HepG2 (cell line): ENCODE results near the gene THRSP. TPM values are rescaled to one million over a fixed set of nuclear protein-coding genes. Genes with fewer than 3 reads are reported as not detected.
A peak's percentile ranks its signal among the peaks of the same experiment; 100 is the strongest.

ENCODE experiments used
- ERF ChIP-seq: IDR thresholded peaks from 2 replicates; pipeline ENCODE4 v1.6.1; 2018; ENCODE audit warnings: missing biosample characterization, missing genetic modification reagents
- GATAD2A ChIP-seq: IDR thresholded peaks from 2 replicates; pipeline ENCODE4 v1.6.1; 2016
- HNF4G ChIP-seq, 2 experiments: sonication (generic) in 1 of 2; formaldehyde crosslinking in 1 of 2; IDR thresholded peaks; 2 replicates each; pipeline versions ENCODE4 v1.4.0 to v1.6.1; 2011 to 2020; ENCODE audit warnings: borderline replicate concordance in 2 of 2, low read depth in 2 of 2, mild to moderate bottlenecking in 2 of 2, low read length in 1 of 2, missing genetic modification reagents in 1 of 2, moderate library complexity in 1 of 2
- KLF15 ChIP-seq: sonication (generic); formaldehyde crosslinking; IDR thresholded peaks from 2 replicates; pipeline ENCODE4 v1.8.1; 2023; ENCODE audit warnings: borderline replicate concordance, mild to moderate bottlenecking, inconsistent platforms, missing genetic modification reagents, mixed read lengths
- POLR2A ChIP-seq, 2 experiments: IDR thresholded peaks; 2 replicates each; pipeline ENCODE4 v1.6.1; 2011; ENCODE audit warnings: low read depth in 2 of 2, low read length in 2 of 2, mild to moderate bottlenecking in 1 of 2, moderate library complexity in 1 of 2; ENCODE audit not compliant: insufficient read depth in 1 of 2
- SALL1 ChIP-seq: sonication (generic); formaldehyde crosslinking; IDR thresholded peaks from 2 replicates; pipeline ENCODE4 v1.8.0; 2022; ENCODE audit warnings: mild to moderate bottlenecking, missing genetic modification reagents
- SAP130 ChIP-seq: IDR thresholded peaks from 2 replicates; pipeline ENCODE4 v1.6.1; 2016; ENCODE audit warnings: low read depth
- SNAPC2 ChIP-seq: sonication (generic); formaldehyde crosslinking; IDR thresholded peaks from 2 replicates; pipeline ENCODE4 v1.8.1; 2022; ENCODE audit warnings: mild to moderate bottlenecking, missing genetic modification reagents
- SOX13 ChIP-seq, 3 experiments: fragments of 450-650 bp in 1 of 3; sonication (generic) in 1 of 3; formaldehyde crosslinking in 1 of 3; IDR thresholded peaks in 2 of 3; conservative IDR thresholded peaks in 1 of 3; 2 replicates each; pipeline versions ENCODE4 v1.5.0 to v1.6.1; 2016 to 2020; ENCODE audit warnings: antibody characterized with exemption in 1 of 3, mild to moderate bottlenecking in 1 of 3, missing compliant biosample characterization in 1 of 3, missing genetic modification reagents in 1 of 3, moderate library complexity in 1 of 3
- ZNF296 ChIP-seq: sonication (generic); formaldehyde crosslinking; conservative IDR thresholded peaks from 2 replicates; pipeline ENCODE4 v1.5.0; 2020; ENCODE audit warnings: mild to moderate bottlenecking, missing genetic modification reagents
- ZNF33A ChIP-seq: sonication (generic); formaldehyde crosslinking; IDR thresholded peaks from 2 replicates; pipeline ENCODE4 v1.5.1; 2020; ENCODE audit warnings: missing genetic modification reagents, mild to moderate bottlenecking, moderate library complexity, borderline replicate concordance
- ZNF614 ChIP-seq: IDR thresholded peaks from 2 replicates; pipeline ENCODE4 v1.6.1; 2018; ENCODE audit warnings: missing biosample characterization, missing genetic modification reagents, inconsistent platforms, borderline replicate concordance
- polyA plus RNA-seq, 8 experiments: library from polyadenylated mRNA; depleted of rRNA in 3 of 8; stranded (reverse) in 7 of 8; unstranded in 1 of 8; fragments of >200 nt; fragmentation: Illumina TruSeq in 4 of 8; extraction: Trizol in 4 of 8; gene quantifications; 2 replicates each; pipeline versions ENCODE4 v1.2.1 to v1.2.3, GENCODE V29; 2011 to 2016; ENCODE audit warnings: low read depth in 4 of 8, missing spikeins in 1 of 8, mixed read lengths in 1 of 8; ENCODE audit not compliant: insufficient read depth in 1 of 8
- total RNA-seq, 5 experiments: library from RNA; depleted of rRNA; stranded (reverse); fragments of >200 nt; fragmentation: Illumina TruSeq; extraction: Trizol; gene quantifications; 2 replicates each; pipeline ENCODE4 v1.2.3, GENCODE V29; 2016; ENCODE audit warnings: low read depth in 1 of 5
- TF ChIP-seq, protein P1 (sequence below): IDR thresholded peaks from 2 replicates; pipeline ENCODE4 v1.6.1; 2018; ENCODE audit warnings: missing genetic modification reagents, mild to moderate bottlenecking, missing compliant biosample characterization
- TF ChIP-seq, protein P2 (sequence below): sonication (generic); formaldehyde crosslinking; IDR thresholded peaks from 2 replicates; pipeline ENCODE4 v1.8.0; 2022; ENCODE audit warnings: mild to moderate bottlenecking, missing genetic modification reagents
- TF ChIP-seq, protein P3 (sequence below): sonication (generic); formaldehyde crosslinking; IDR thresholded peaks from 2 replicates; pipeline ENCODE4 v1.5.0; 2020; ENCODE audit warnings: mild to moderate bottlenecking, missing genetic modification reagents, borderline replicate concordance
- TF ChIP-seq, protein P4 (sequence below): sonication (generic); formaldehyde crosslinking; IDR thresholded peaks from 2 replicates; pipeline ENCODE4 v1.8.1; 2023; ENCODE audit warnings: mild to moderate bottlenecking, moderate library complexity, missing genetic modification reagents
- TF ChIP-seq, protein P5 (sequence below): sonication (generic); formaldehyde crosslinking; IDR thresholded peaks from 2 replicates; pipeline ENCODE4 v1.5.0; 2020; ENCODE audit warnings: mild to moderate bottlenecking, missing genetic modification reagents, borderline replicate concordance

Gene THRSP
- total and polyA plus RNA-seq, 2 of the 13 experiments (the other 11 are each of a cell fraction or from before 2014, with no cell fraction given), result 0.13 to 0.58 TPM

DNA sequence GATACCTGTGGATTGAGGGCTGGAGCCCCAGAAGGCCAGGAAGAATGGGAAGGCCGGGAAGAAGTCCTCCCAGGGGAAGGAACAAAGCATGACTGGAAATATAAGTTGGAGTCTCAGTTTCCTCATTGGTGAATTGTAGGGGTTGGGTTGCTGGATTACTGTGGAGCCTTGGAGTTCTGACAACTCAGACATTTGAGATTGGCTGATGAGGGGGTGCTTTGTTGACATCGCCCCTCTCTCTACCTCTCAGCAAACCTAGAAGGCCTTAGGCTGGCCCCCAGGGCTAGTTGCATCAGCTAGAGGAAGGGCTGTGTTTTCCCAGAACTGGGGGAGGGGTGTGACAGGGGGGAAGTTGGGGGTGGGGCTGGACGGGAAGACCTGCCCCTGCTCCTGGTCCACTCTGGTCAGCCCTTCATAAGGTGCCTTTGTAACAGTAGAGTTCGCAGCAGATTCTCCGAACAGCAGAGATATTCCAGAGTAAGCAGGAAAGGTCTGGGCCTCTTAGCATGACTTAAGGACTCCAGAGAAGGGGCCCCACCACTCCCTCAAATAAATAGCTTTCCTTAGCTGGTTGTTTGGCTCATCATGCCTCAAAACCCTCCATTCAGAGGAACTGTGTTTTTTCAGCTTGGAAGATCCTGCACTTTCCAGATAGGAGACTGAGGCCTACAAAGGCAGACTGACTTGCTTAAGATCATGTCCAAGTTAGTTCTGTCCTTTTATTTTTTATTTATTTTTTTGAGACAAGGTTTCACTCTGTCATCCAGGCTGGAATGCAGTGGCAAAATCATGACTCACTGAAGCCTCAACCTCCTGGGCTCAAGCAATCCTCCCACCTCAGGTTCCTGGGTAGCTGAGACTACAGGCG is 12.5 kb upstream of the THRSP start (continued):
- TF ChIP-seq, protein P1, sequence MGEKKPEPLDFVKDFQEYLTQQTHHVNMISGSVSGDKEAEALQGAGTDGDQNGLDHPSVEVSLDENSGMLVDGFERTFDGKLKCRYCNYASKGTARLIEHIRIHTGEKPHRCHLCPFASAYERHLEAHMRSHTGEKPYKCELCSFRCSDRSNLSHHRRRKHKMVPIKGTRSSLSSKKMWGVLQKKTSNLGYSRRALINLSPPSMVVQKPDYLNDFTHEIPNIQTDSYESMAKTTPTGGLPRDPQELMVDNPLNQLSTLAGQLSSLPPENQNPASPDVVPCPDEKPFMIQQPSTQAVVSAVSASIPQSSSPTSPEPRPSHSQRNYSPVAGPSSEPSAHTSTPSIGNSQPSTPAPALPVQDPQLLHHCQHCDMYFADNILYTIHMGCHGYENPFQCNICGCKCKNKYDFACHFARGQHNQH (CRISPR knock-in tag), result peak; percentile 46; the same call in 1 of the 2 replicates
- 0 out of 2 replicates have a peak, but pooled peaks have one; percentile 41 for TF ChIP-seq ERF (CRISPR knock-in tag)
- peak; percentile 82 for TF ChIP-seq GATAD2A (CRISPR knock-in tag)
- TF ChIP-seq POLR2A (IDR thresholded peaks at IDR 0.05; ENCODE audit: insufficient read depth in 1 of 2, low read depth in 2 of 2, low read length in 2 of 2), result peak in 1 of 2 experiments; percentile 68; a peak in 2 of 4 replicates
- TF ChIP-seq, protein P2, sequence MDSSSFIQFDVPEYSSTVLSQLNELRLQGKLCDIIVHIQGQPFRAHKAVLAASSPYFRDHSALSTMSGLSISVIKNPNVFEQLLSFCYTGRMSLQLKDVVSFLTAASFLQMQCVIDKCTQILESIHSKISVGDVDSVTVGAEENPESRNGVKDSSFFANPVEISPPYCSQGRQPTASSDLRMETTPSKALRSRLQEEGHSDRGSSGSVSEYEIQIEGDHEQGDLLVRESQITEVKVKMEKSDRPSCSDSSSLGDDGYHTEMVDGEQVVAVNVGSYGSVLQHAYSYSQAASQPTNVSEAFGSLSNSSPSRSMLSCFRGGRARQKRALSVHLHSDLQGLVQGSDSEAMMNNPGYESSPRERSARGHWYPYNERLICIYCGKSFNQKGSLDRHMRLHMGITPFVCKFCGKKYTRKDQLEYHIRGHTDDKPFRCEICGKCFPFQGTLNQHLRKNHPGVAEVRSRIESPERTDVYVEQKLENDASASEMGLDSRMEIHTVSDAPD (CRISPR knock-in tag), result no peak
- TF ChIP-seq, protein P3, sequence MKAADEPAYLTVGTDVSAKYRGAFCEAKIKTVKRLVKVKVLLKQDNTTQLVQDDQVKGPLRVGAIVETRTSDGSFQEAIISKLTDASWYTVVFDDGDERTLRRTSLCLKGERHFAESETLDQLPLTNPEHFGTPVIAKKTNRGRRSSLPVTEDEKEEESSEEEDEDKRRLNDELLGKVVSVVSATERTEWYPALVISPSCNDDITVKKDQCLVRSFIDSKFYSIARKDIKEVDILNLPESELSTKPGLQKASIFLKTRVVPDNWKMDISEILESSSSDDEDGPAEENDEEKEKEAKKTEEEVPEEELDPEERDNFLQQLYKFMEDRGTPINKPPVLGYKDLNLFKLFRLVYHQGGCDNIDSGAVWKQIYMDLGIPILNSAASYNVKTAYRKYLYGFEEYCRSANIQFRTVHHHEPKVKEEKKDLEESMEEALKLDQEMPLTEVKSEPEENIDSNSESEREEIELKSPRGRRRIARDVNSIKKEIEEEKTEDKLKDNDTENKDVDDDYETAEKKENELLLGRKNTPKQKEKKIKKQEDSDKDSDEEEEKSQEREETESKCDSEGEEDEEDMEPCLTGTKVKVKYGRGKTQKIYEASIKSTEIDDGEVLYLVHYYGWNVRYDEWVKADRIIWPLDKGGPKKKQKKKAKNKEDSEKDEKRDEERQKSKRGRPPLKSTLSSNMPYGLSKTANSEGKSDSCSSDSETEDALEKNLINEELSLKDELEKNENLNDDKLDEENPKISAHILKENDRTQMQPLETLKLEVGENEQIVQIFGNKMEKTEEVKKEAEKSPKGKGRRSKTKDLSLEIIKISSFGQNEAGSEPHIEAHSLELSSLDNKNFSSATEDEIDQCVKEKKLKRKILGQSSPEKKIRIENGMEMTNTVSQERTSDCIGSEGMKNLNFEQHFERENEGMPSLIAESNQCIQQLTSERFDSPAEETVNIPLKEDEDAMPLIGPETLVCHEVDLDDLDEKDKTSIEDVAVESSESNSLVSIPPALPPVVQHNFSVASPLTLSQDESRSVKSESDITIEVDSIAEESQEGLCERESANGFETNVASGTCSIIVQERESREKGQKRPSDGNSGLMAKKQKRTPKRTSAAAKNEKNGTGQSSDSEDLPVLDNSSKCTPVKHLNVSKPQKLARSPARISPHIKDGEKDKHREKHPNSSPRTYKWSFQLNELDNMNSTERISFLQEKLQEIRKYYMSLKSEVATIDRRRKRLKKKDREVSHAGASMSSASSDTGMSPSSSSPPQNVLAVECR (CRISPR knock-in tag), result peak; percentile 21; the same call in 1 of the 2 replicates
- TF ChIP-seq ZNF296, result no peak
- TF ChIP-seq ZNF33A (CRISPR knock-in tag), result no peak
- TF ChIP-seq SNAPC2, result no peak
- TF ChIP-seq SOX13 (IDR thresholded peaks at IDR 0.05), result no peak
- peak in 1 of 2 experiments; percentile 66; a peak in 2 of 4 replicates for TF ChIP-seq SOX13 (CRISPR knock-in tag; conservative IDR thresholded peaks at IDR 0.05 in 1 of 2, IDR thresholded peaks at IDR 0.05 in 1 of 2)
- peak; percentile 34; the same call in 1 of the 2 replicates for TF ChIP-seq SALL1 (CRISPR knock-in tag)
- no peak for TF ChIP-seq KLF15 (CRISPR knock-in tag)
- TF ChIP-seq SAP130 (CRISPR knock-in tag), result 0 out of 2 replicates have a peak, but pooled peaks have one; percentile 42
- TF ChIP-seq, protein P4, sequence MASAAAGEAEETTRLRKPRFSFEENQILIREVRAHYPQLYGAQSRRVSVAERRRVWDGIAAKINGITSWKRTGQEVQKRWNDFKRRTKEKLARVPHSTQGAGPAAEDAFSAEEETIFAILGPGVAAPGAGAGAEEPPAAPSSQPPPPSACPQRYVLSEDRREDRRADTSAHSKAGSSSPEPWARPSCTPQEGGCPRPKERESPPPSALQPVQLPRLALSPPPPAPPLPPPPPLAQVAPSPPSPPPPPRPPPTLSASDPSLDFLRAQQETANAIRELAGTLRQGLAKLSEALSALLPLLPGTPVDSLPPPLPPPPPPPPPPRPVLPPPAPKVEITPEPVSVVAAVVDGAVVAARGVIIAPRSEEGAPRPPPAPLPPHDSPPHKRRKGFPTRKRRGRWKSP (CRISPR knock-in tag), result no peak
- TF ChIP-seq ZNF614 (CRISPR knock-in tag), result no peak
- TF ChIP-seq, protein P5, sequence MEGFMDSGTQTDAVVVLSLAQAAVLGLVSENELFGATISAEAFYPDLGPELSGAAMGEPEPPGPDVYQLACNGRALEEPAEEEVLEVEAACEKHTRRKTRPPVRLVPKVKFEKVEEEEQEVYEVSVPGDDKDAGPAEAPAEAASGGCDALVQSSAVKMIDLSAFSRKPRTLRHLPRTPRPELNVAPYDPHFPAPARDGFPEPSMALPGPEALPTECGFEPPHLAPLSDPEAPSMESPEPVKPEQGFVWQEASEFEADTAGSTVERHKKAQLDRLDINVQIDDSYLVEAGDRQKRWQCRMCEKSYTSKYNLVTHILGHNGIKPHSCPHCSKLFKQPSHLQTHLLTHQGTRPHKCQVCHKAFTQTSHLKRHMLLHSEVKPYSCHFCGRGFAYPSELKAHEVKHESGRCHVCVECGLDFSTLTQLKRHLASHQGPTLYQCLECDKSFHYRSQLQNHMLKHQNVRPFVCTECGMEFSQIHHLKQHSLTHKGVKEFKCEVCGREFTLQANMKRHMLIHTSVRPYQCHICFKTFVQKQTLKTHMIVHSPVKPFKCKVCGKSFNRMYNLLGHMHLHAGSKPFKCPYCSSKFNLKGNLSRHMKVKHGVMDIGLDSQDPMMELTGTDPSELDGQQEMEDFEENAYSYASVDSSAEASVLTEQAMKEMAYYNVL (CRISPR knock-in tag), result no peak
- TF ChIP-seq HNF4G (IDR thresholded peaks at IDR 0.05; ENCODE audit: borderline replicate concordance, low read depth, low read length), result no peak
- no peak for TF ChIP-seq HNF4G (CRISPR knock-in tag; IDR thresholded peaks at IDR 0.05; ENCODE audit: borderline replicate concordance, low read depth)
